ENCODE results near the gene DAP3.
"Not testable (repeated sequence)": the region's sequence is repeated elsewhere in the genome, so short reads cannot be mapped to it uniquely, and the experiment has no call there.

The DAP3 gene

GRCh38 chr1:155701675-155702074, 12.8 kb downstream of the DAP3 start:
- not testable (repeated sequence) for H4K8ac ChIP-seq (ENCODE audit: low read depth, low read length); H3K18ac ChIP-seq (ENCODE audit: low read length); H3K56ac ChIP-seq (ENCODE audit: low read length); H2BK120ac ChIP-seq (ENCODE audit: low read depth, low read length); H2BK5ac ChIP-seq (ENCODE audit: low read length); H3K9ac ChIP-seq (ENCODE audit: low read length); H3K4me2 ChIP-seq (ENCODE audit: low read length); H3K4me3 ChIP-seq (ENCODE audit: low read length); H2BK15ac ChIP-seq (replicated peaks; ENCODE audit: low read depth); H3K4me1 ChIP-seq (ENCODE audit: control insufficient read depth, low read depth, low read length); H3K4ac ChIP-seq (ENCODE audit: low read depth, low read length); H4K5ac ChIP-seq (ENCODE audit: low read length); DNase-seq; H3K23ac ChIP-seq (ENCODE audit: low read length); H3K27me3 ChIP-seq (ENCODE audit: insufficient read depth, low read length, poor library complexity); H3K36me3 ChIP-seq (ENCODE audit: control insufficient read depth, insufficient read depth, low read length); H2AK5ac ChIP-seq (ENCODE audit: low read length); H3K27ac ChIP-seq (ENCODE audit: low read depth, low read length)
- Histone ChIP-seq H3K79me1 (ENCODE audit: low read length) (peaks cover 11% of the 10 kb centered on the region), H3K79me2 (ENCODE audit: control insufficient read depth, insufficient read depth, low read length) (peaks cover 42% of the 10 kb centered on the region)
- no CpG with 5 or more reads among the region's 2 CpGs for WGBS (ENCODE audit: extremely low coverage, insufficient coverage, low lambda C conversion rate)

- no peak overlapping the region for H4K8ac ChIP-seq (ENCODE audit: low read depth, low read length)
- no peak overlapping the region for H2BK15ac ChIP-seq (replicated peaks; ENCODE audit: low read depth)
- H3K23ac ChIP-seq (ENCODE audit: low read length), result no peak overlapping the region
- no peak for DNase-seq
- no peak overlapping the region for H3K9ac ChIP-seq (ENCODE audit: low read length)
- H2BK5ac ChIP-seq (ENCODE audit: low read length), result no peak overlapping the region
- H3K18ac ChIP-seq (ENCODE audit: low read length), result no peak overlapping the region
- H3K79me1 ChIP-seq (ENCODE audit: low read length), result peaks cover 9% of the 10 kb centered on the region
- H2BK120ac ChIP-seq (ENCODE audit: low read depth, low read length), result no peak overlapping the region
- no peak overlapping the region for H3K4ac ChIP-seq (ENCODE audit: low read depth, low read length)
- no peaks in the 10 kb centered on the region for H3K36me3 ChIP-seq (ENCODE audit: control insufficient read depth, insufficient read depth, low read length)
- H3K27ac ChIP-seq (ENCODE audit: low read depth, low read length), result no peak overlapping the region
- H3K4me1 ChIP-seq (ENCODE audit: control insufficient read depth, low read depth, low read length), result no peaks in the 10 kb centered on the region
- H3K79me2 ChIP-seq (ENCODE audit: control insufficient read depth, insufficient read depth, low read length), result peaks cover 34% of the 10 kb centered on the region
- H4K5ac ChIP-seq (ENCODE audit: low read length), result no peak overlapping the region
- no peak overlapping the region for H3K56ac ChIP-seq (ENCODE audit: low read length)
- H3K27me3 ChIP-seq (ENCODE audit: insufficient read depth, low read length, poor library complexity), result no peaks in the 10 kb centered on the region
- no peak overlapping the region for H3K4me2 ChIP-seq (ENCODE audit: low read length)
- no peak overlapping the region for H3K4me3 ChIP-seq (ENCODE audit: low read length)
- WGBS (ENCODE audit: extremely low coverage, insufficient coverage, low lambda C conversion rate), result no CpG with 5 or more reads among the region's 6 CpGs
- H2AK5ac ChIP-seq (ENCODE audit: low read length), result no peak overlapping the region
Measured at GRCh38 chr1:155703216-155703615, 14.3 kb downstream of the DAP3 start.

DNA sequence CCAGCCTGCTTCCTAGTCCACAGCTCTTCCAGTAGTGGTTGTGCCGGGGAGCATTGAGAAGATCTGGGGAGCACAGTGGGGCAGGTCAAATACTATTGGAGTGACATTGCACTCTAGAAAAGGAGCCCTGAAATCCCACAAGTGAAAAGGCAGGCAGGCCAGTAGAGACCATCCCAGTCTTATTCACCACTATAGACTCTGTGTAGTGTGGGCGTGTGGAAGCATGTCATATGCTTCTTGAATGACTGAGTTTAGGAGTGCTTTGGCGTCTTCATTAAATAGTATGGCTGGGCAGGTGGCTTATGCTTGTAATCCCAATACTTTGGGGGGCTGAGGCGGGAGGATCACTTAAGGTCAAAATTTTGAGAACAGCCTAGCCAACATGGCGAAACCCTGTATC, 15.5 kb downstream of the DAP3 start:
- not testable (repeated sequence) for H4K5ac ChIP-seq (ENCODE audit: low read length); H3K79me1 ChIP-seq (ENCODE audit: low read length); H3K23ac ChIP-seq (ENCODE audit: low read length); H3K27me3 ChIP-seq (ENCODE audit: insufficient read depth, low read length, poor library complexity); H2AK5ac ChIP-seq (ENCODE audit: low read length); H2BK15ac ChIP-seq (replicated peaks; ENCODE audit: low read depth); H3K4me2 ChIP-seq (ENCODE audit: low read length); H3K18ac ChIP-seq (ENCODE audit: low read length); H2BK120ac ChIP-seq (ENCODE audit: low read depth, low read length); H2BK5ac ChIP-seq (ENCODE audit: low read length); H3K36me3 ChIP-seq (ENCODE audit: control insufficient read depth, insufficient read depth, low read length); H3K56ac ChIP-seq (ENCODE audit: low read length); H4K8ac ChIP-seq (ENCODE audit: low read depth, low read length); H3K4ac ChIP-seq (ENCODE audit: low read depth, low read length); H3K4me3 ChIP-seq (ENCODE audit: low read length); H3K4me1 ChIP-seq (ENCODE audit: control insufficient read depth, low read depth, low read length); DNase-seq; H3K9ac ChIP-seq (ENCODE audit: low read length); H3K27ac ChIP-seq (ENCODE audit: low read depth, low read length)
- H3K79me2 ChIP-seq (ENCODE audit: control insufficient read depth, insufficient read depth, low read length), result peaks cover 26% of the 10 kb centered on the region
- no CpG with 5 or more reads among the region's 5 CpGs for WGBS (ENCODE audit: extremely low coverage, insufficient coverage, low lambda C conversion rate)

DNA sequence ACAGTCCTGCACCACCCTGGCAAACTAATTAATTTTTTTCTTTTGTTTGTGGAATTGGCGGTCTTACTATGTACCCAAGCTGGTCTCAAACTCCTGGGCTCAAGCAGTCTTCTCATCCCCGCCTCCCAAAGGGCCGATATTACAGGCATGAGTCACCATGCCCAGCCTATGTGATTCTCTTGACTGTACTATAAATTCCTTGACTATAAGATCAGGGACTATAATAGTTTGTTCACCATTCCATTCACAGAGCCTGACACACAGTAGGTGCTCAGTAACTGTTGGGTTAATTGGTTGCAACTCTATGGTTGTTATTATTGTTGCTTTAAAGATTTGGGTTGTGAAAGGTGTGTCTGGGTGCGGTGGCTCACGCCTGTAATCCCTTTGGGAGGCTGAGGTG, 17.2 kb downstream of the DAP3 start:
- H2BK5ac ChIP-seq (ENCODE audit: low read length), result no peak overlapping the region
- DNase-seq, result no peak
- no peak overlapping the region for H3K23ac ChIP-seq (ENCODE audit: low read length)
- H3K4ac ChIP-seq (ENCODE audit: low read depth, low read length), result no peak overlapping the region
- no peak overlapping the region for H2BK120ac ChIP-seq (ENCODE audit: low read depth, low read length)
- H3K4me1 ChIP-seq (ENCODE audit: control insufficient read depth, low read depth, low read length), result no peaks in the 10 kb centered on the region
- no peak overlapping the region for H2AK5ac ChIP-seq (ENCODE audit: low read length)
- no peak overlapping the region for H3K4me2 ChIP-seq (ENCODE audit: low read length)
- H3K27ac ChIP-seq (ENCODE audit: low read depth, low read length), result no peak overlapping the region
- H3K56ac ChIP-seq (ENCODE audit: low read length), result no peak overlapping the region
- no CpG with 5 or more reads among the region's 5 CpGs for WGBS (ENCODE audit: extremely low coverage, insufficient coverage, low lambda C conversion rate)
- H3K27me3 ChIP-seq (ENCODE audit: insufficient read depth, low read length, poor library complexity), result no peaks in the 10 kb centered on the region
- no peak overlapping the region for H3K9ac ChIP-seq (ENCODE audit: low read length)
- no peak overlapping the region for H3K18ac ChIP-seq (ENCODE audit: low read length)
- no peak overlapping the region for H4K8ac ChIP-seq (ENCODE audit: low read depth, low read length)
- peaks cover 7% of the 10 kb centered on the region for H3K79me1 ChIP-seq (ENCODE audit: low read length)
- no peak overlapping the region for H2BK15ac ChIP-seq (replicated peaks; ENCODE audit: low read depth)
- H3K36me3 ChIP-seq (ENCODE audit: control insufficient read depth, insufficient read depth, low read length), result no peaks in the 10 kb centered on the region
- no peak overlapping the region for H4K5ac ChIP-seq (ENCODE audit: low read length)
- H3K4me3 ChIP-seq (ENCODE audit: low read length), result no peak overlapping the region
- peaks cover 21% of the 10 kb centered on the region for H3K79me2 ChIP-seq (ENCODE audit: control insufficient read depth, insufficient read depth, low read length)

DNA sequence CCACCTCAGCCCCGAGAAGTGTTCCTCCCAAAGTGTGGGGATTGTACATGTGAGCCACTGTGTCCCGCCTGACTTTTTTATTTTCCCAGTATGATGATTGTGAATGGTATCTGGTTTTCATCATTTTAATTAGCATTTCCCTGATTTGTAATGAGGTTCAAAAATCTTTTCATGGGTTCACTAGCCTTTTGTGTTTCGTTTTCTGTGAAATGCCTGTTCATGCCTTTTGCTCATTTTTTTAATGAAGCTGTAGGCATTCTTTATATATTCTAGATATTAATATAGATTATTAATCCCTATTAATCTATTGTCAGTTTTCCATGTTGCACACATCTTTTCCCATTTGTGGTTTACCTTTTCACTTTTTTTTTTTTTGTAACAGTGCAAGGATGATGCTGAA, 20.5 kb downstream of the DAP3 start:
- no peak overlapping the region for H2AK5ac ChIP-seq (ENCODE audit: low read length)
- no peak overlapping the region for H3K23ac ChIP-seq (ENCODE audit: low read length)
- no peak overlapping the region for H2BK5ac ChIP-seq (ENCODE audit: low read length)
- WGBS (ENCODE audit: extremely low coverage, insufficient coverage, low lambda C conversion rate), result no CpG with 5 or more reads among the region's 3 CpGs
- H3K9ac ChIP-seq (ENCODE audit: low read length), result no peak overlapping the region
- H3K56ac ChIP-seq (ENCODE audit: low read length), result no peak overlapping the region
- H3K27ac ChIP-seq (ENCODE audit: low read depth, low read length), result no peak overlapping the region
- H3K79me2 ChIP-seq (ENCODE audit: control insufficient read depth, insufficient read depth, low read length), result peaks cover 13% of the 10 kb centered on the region
- H2BK120ac ChIP-seq (ENCODE audit: low read depth, low read length), result no peak overlapping the region
- no peak overlapping the region for H3K18ac ChIP-seq (ENCODE audit: low read length)
- H3K4me3 ChIP-seq (ENCODE audit: low read length), result no peak overlapping the region
- H2BK15ac ChIP-seq (replicated peaks; ENCODE audit: low read depth), result no peak overlapping the region
- no peaks in the 10 kb centered on the region for H3K4me1 ChIP-seq (ENCODE audit: control insufficient read depth, low read depth, low read length)
- H3K4ac ChIP-seq (ENCODE audit: low read depth, low read length), result no peak overlapping the region
- H3K27me3 ChIP-seq (ENCODE audit: insufficient read depth, low read length, poor library complexity), result no peaks in the 10 kb centered on the region
- no peak overlapping the region for H3K4me2 ChIP-seq (ENCODE audit: low read length)
- no peak overlapping the region for H4K5ac ChIP-seq (ENCODE audit: low read length)
- H4K8ac ChIP-seq (ENCODE audit: low read depth, low read length), result no peak overlapping the region
- peaks cover 2% of the 10 kb centered on the region for H3K79me1 ChIP-seq (ENCODE audit: low read length)
- DNase-seq, result no peak
- no peaks in the 10 kb centered on the region for H3K36me3 ChIP-seq (ENCODE audit: control insufficient read depth, insufficient read depth, low read length)

GRCh38 chr1:155711457-155711856, 22.6 kb downstream of the DAP3 start:
- not testable (repeated sequence) for H3K36me3 ChIP-seq (ENCODE audit: control insufficient read depth, insufficient read depth, low read length); H4K5ac ChIP-seq (ENCODE audit: low read length); H3K4ac ChIP-seq (ENCODE audit: low read depth, low read length); H3K23ac ChIP-seq (ENCODE audit: low read length); H3K4me3 ChIP-seq (ENCODE audit: low read length); H3K18ac ChIP-seq (ENCODE audit: low read length); H3K79me2 ChIP-seq (ENCODE audit: control insufficient read depth, insufficient read depth, low read length); H3K4me1 ChIP-seq (ENCODE audit: control insufficient read depth, low read depth, low read length); H2BK15ac ChIP-seq (replicated peaks; ENCODE audit: low read depth); H3K56ac ChIP-seq (ENCODE audit: low read length); H3K9ac ChIP-seq (ENCODE audit: low read length); H3K27ac ChIP-seq (ENCODE audit: low read depth, low read length); H2AK5ac ChIP-seq (ENCODE audit: low read length); DNase-seq; H3K4me2 ChIP-seq (ENCODE audit: low read length); H2BK120ac ChIP-seq (ENCODE audit: low read depth, low read length); H3K79me1 ChIP-seq (ENCODE audit: low read length); H2BK5ac ChIP-seq (ENCODE audit: low read length); H3K27me3 ChIP-seq (ENCODE audit: insufficient read depth, low read length, poor library complexity); H4K8ac ChIP-seq (ENCODE audit: low read depth, low read length)
- no CpG with 5 or more reads among the region's 3 CpGs for WGBS (ENCODE audit: extremely low coverage, insufficient coverage, low lambda C conversion rate)

All from mesendoderm (in vitro differentiated cells).